GM06990 (cell line): ENCODE results near the gene AKNA.

ENCODE experiments used
- DNase-seq: peaks from one replicate; pipeline ENCODE4 v3.0.0-alpha.2; 2011; ENCODE audit not compliant: insufficient read length; ENCODE audit errors: extremely low read depth
- H3K27me3 ChIP-seq: replicated peaks from 2 replicates; pipeline ENCODE4 v1.6.0; 2011; ENCODE audit warnings: low read length; ENCODE audit not compliant: control insufficient read depth, insufficient read depth
- H3K36me3 ChIP-seq: 2 replicates; pipeline ENCODE4 v1.5.1; 2011; ENCODE audit warnings: low read length; ENCODE audit not compliant: control insufficient read depth, insufficient read depth
- H3K4me3 ChIP-seq: replicated peaks from 2 replicates; pipeline ENCODE4 v1.5.1; 2011; ENCODE audit warnings: low read depth, mild to moderate bottlenecking, control low read depth, low read length
- TF ChIP-seq, protein P1 (sequence below): IDR thresholded peaks from 2 replicates; pipeline ENCODE4 v1.5.1; 2011; ENCODE audit warnings: low read length, control low read depth, mild to moderate bottlenecking, inconsistent platforms; ENCODE audit not compliant: insufficient read depth, poor library complexity, severe bottlenecking

AKNA gene

GRCh38 chr9:114312513-114312875, 75.3 kb downstream of the AKNA start:
- Histone ChIP-seq H3K27me3 (no peaks in the 10 kb centered on the region; the same call in 1 of the 2 replicates), H3K4me3 (no peak overlapping the region), H3K36me3 (no peaks in the 10 kb centered on the region)
- TF ChIP-seq, protein P1, sequence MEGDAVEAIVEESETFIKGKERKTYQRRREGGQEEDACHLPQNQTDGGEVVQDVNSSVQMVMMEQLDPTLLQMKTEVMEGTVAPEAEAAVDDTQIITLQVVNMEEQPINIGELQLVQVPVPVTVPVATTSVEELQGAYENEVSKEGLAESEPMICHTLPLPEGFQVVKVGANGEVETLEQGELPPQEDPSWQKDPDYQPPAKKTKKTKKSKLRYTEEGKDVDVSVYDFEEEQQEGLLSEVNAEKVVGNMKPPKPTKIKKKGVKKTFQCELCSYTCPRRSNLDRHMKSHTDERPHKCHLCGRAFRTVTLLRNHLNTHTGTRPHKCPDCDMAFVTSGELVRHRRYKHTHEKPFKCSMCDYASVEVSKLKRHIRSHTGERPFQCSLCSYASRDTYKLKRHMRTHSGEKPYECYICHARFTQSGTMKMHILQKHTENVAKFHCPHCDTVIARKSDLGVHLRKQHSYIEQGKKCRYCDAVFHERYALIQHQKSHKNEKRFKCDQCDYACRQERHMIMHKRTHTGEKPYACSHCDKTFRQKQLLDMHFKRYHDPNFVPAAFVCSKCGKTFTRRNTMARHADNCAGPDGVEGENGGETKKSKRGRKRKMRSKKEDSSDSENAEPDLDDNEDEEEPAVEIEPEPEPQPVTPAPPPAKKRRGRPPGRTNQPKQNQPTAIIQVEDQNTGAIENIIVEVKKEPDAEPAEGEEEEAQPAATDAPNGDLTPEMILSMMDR = no peak
- no peak for DNase-seq

DNA sequence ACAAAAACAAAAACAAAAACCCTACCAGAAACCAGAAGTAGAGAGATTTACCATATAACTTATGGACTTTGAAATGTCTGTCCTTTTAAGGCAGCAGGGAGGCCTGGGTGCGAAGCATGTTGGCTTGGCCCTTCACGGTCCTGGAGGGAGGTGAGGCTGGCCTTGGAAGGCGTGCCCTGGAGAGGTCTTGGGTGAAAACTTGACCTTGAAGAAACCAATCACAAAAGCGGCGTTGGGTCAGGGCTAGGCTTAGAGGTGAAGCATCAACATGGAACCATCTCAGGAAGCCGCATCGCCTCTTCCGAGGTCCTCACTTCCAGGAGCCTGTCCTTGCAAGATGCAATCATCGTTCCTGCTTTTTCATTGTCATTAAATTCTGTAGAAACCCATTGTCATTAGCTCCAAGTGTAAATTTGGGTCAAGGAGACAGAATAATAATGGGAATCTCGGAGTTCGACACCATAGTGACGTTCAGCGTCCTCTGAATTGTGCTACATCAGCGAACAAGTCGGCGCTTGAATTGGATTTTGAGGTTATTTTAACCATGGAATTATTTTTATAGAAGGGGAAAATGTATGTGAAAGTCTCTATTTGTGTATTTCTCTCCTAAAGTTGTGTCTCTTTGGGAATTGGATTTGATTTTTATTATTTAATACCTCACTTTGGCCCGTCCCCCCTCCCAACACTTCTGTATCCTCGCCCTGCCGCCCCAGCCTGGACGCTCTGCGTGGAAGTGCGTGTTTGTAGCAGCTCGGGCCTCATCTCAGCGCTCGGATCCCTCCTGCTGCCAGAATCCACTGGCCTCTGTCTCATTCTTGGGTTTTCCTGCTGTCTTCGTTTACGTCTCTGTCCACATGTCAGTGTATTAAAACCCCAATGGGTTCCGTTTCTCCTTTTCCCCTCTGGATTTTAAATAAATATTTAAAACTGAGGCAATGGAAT, 75.9 kb downstream of the AKNA start:
- no peak for DNase-seq
- no peaks in the 10 kb centered on the region; the same call in 1 of the 2 replicates for H3K27me3 ChIP-seq
- no peaks in the 10 kb centered on the region for H3K36me3 ChIP-seq
- TF ChIP-seq, protein P1 = no peak
- H3K4me3 ChIP-seq = no peak overlapping the region

DNA sequence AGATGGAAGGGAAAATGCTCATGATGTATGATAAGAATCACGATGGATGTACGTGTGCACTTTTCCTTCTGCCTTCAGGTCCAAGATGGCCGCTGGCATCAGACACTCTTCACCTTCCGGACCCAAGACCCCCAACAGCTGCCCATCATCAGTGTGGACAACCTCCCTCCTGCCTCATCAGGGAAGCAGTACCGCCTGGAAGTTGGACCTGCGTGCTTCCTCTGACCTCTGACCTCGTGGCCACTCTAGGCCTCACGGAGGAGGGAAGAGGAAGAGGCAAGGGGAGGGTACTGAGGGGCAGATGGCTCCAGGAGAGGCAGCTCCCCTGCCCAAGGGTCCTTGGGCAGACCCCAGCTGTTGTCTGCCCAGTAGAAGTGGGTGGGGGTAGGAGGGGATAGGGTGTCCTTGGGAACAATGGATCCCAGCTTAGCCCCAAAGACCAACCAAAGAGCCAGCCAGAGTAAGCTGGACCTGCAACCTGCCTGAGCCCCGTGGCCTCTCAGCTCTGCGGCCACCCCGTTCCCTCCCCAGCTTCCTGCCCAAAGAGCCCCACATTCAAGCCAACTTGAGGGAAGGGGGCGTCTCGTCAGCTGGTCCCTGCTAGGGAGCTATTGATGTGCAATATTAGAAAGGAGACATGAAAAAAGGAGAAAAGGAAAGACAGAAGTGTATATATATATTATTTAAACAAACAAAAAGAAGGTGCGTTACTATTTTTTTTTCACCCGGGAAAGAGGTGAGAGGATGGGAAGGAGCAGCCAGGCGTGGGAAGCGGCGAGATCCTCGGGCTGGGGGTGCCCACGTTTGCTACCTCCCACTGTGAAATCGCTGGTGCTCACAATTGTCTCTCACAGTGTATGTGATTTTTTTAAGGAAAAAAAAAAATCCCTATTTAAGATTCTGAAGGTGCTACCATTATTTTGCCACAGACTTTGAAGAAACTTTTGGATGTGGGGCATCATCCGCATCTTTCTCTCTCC, 77.0 kb downstream of the AKNA start:
- H3K27me3 ChIP-seq = no peaks in the 10 kb centered on the region; the same call in 1 of the 2 replicates
- DNase-seq = no peak
- H3K4me3 ChIP-seq = no peak overlapping the region
- no peaks in the 10 kb centered on the region for H3K36me3 ChIP-seq
- TF ChIP-seq, protein P1 = no peak

- TF ChIP-seq, protein P1 = no peak
- H3K36me3 ChIP-seq = no peaks in the 10 kb centered on the region
- DNase-seq = no peak
These were observed 78.7 kb downstream of the AKNA start for GRCh38 chr9:114309096-114309495.

DNA sequence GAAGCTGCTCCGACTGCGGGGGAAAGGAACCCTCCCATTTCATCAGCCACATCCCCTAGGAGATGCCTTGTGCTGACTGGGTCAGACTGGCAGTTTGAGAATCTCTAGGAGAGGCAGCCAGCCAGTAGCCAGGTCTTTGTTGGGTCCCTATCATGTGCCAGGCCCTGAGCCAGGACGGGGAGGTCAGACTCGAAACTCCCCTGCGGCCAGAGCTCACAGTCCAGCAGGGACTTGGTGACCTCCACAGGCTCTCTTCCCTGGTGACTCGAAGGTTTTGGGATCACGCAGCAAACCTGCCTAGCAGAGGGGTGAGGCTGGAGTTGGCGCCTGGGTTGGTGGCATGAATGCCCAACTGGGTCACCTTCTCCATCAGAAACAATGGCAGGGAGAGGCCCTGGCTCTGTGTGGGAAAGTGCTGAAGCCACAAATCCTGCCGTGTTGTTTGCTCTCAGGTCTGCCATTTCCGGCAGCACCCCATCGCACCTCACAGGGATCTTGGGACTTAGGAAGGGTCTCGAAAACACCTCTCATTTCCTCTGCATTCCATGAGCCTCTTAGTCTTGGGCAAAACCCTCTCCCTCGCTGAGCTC, 79.3 kb downstream of the AKNA start:
- H3K4me3 ChIP-seq = no peak overlapping the region
- no peaks in the 10 kb centered on the region for H3K36me3 ChIP-seq
- no peak for DNase-seq
- TF ChIP-seq, protein P1 = no peak
- no peaks in the 10 kb centered on the region; the same call in 1 of the 2 replicates for H3K27me3 ChIP-seq

More at GRCh38 chr9:114309096-114309495, 78.7 kb downstream of the AKNA start:
- H3K27me3 ChIP-seq = no peaks in the 10 kb centered on the region; the same call in 1 of the 2 replicates
- H3K4me3 ChIP-seq = no peak overlapping the region
